ENCODE data around the gene TPK1. TPM values are rescaled to one million over a fixed set of nuclear protein-coding genes. Genes with fewer than 3 reads are reported as not detected.
"Not testable (repeated sequence)": the region's sequence is repeated elsewhere in the genome, so short reads cannot be mapped to it uniquely, and the experiment has no call there.

The TPK1 gene
- polyA plus RNA-seq, 2 donors, result 0.63 to 1.8 TPM

GRCh38 chr7:144785521-144785920, 50.3 kb downstream of the TPK1 start:
- WGBS, 2 donors, result 57 to 59% methylated on average over 1 of the region's 1 CpG

DNA sequence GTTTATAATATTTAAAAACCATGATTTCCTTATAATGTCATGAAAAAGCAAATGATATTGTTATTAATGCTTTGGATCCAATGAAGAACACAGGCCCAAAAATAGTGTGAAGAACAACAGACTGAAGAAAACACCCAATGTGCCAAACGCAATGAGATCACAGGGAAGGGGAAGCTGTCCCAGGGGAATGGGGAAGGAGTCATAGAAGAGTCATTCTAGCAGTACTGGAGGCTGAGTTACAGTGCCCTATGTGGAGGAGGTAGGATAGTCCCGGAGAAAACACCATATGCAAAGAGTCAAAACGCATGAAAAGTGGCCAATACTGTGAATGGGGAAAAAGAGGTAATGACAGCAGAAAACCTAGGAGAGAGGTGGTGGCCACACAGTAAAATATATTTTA, 50.9 kb downstream of the TPK1 start:
- Histone ChIP-seq H3K27ac (ENCODE audit: low read depth in 2 of 2, low read length in 1 of 2) (no peak overlapping the region), H3K27me3 (ENCODE audit: control insufficient read depth in 1 of 2, insufficient read depth in 2 of 2, low read length in 2 of 2) (no peaks in the 10 kb centered on the region), H3K4me3 (ENCODE audit: low read depth in 1 of 2, low read length in 2 of 2) (no peak overlapping the region), H3K36me3 (ENCODE audit: control insufficient read depth in 2 of 2, insufficient read depth in 2 of 2, low read length in 1 of 2) (no peaks in the 10 kb centered on the region), H3K4me1 (ENCODE audit: control insufficient read depth in 2 of 2, insufficient read depth in 2 of 2, low read length in 1 of 2) (no peaks in the 10 kb centered on the region), H3K9me3 (ENCODE audit: control insufficient read depth in 2 of 2, insufficient read depth in 1 of 2, low read depth in 1 of 2, low read length in 1 of 2) (no peaks in the 10 kb centered on the region)
- 81 to 82% methylated on average over 3 of the region's 3 CpGs for WGBS, 2 donors

More at GRCh38 chr7:144785521-144785920, 50.3 kb downstream of the TPK1 start:
- H3K9me3 ChIP-seq (ENCODE audit: control insufficient read depth in 2 of 2, insufficient read depth in 1 of 2, low read depth in 1 of 2, low read length in 1 of 2), result no peaks in the 10 kb centered on the region
- no peaks in the 10 kb centered on the region for H3K27me3 ChIP-seq (ENCODE audit: control insufficient read depth in 1 of 2, insufficient read depth in 2 of 2, low read length in 2 of 2)
- no peak overlapping the region for H3K4me3 ChIP-seq (ENCODE audit: low read depth in 1 of 2, low read length in 2 of 2)
- no peaks in the 10 kb centered on the region for H3K36me3 ChIP-seq (ENCODE audit: control insufficient read depth in 2 of 2, insufficient read depth in 2 of 2, low read length in 1 of 2)
- no peak overlapping the region for H3K27ac ChIP-seq (ENCODE audit: low read depth in 2 of 2, low read length in 1 of 2)
- H3K4me1 ChIP-seq (ENCODE audit: control insufficient read depth in 2 of 2, insufficient read depth in 2 of 2, low read length in 1 of 2), result no peaks in the 10 kb centered on the region

GRCh38 chr7:144784441-144784840, 51.4 kb downstream of the TPK1 start:
- no peaks in the 10 kb centered on the region for H3K36me3 ChIP-seq (ENCODE audit: control insufficient read depth in 2 of 2, insufficient read depth in 2 of 2, low read length in 1 of 2)
- H3K27me3 ChIP-seq (ENCODE audit: control insufficient read depth in 1 of 2, insufficient read depth in 2 of 2, low read length in 2 of 2), result no peaks in the 10 kb centered on the region
- H3K4me3 ChIP-seq (ENCODE audit: low read depth in 1 of 2, low read length in 2 of 2), result no peak overlapping the region
- H3K4me1 ChIP-seq (ENCODE audit: control insufficient read depth in 2 of 2, insufficient read depth in 2 of 2, low read length in 1 of 2), result no peaks in the 10 kb centered on the region
- no peaks in the 10 kb centered on the region for H3K9me3 ChIP-seq (ENCODE audit: control insufficient read depth in 2 of 2, insufficient read depth in 1 of 2, low read depth in 1 of 2, low read length in 1 of 2)
- H3K27ac ChIP-seq (ENCODE audit: low read depth in 2 of 2, low read length in 1 of 2), result no peak overlapping the region
- 92 to 94% methylated on average over 2 of the region's 2 CpGs for WGBS, 2 donors

DNA sequence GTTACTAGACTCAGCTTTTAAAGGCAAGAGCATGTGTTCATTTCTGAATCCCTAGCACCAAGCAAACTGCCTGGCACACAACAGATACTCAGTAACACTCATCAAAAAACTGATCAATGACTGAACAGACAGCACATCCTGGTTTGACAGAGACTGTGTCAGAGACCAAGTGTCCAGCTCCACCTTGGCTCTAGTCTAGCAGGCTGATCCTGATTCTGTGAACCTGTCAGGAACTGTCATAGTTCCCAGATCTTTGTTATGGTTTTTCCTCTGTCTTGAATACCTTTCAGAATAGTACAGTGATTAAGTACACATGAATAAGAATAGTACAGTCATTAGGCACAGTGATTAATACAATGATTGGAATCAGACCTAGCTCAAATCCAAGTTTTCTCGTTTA, 53.0 kb downstream of the TPK1 start:
- peak overlapping the region in 1 of 2 donors; percentile 14 for H3K27ac ChIP-seq (ENCODE audit: low read depth in 2 of 2, low read length in 1 of 2)
- no peaks in the 10 kb centered on the region for H3K9me3 ChIP-seq (ENCODE audit: control insufficient read depth in 2 of 2, insufficient read depth in 1 of 2, low read depth in 1 of 2, low read length in 1 of 2)
- WGBS, 2 donors, result 23 to 34% methylated on average over 1 of the region's 1 CpG
- H3K4me1 ChIP-seq (ENCODE audit: control insufficient read depth in 2 of 2, insufficient read depth in 2 of 2, low read length in 1 of 2), result no peaks in the 10 kb centered on the region
- no peaks in the 10 kb centered on the region for H3K27me3 ChIP-seq (ENCODE audit: control insufficient read depth in 1 of 2, insufficient read depth in 2 of 2, low read length in 2 of 2)
- H3K36me3 ChIP-seq (ENCODE audit: control insufficient read depth in 2 of 2, insufficient read depth in 2 of 2, low read length in 1 of 2), result no peaks in the 10 kb centered on the region
- H3K4me3 ChIP-seq (ENCODE audit: low read depth in 1 of 2, low read length in 2 of 2), result no peak overlapping the region

- no peaks in the 10 kb centered on the region for H3K27me3 ChIP-seq (ENCODE audit: control insufficient read depth in 1 of 2, insufficient read depth in 2 of 2, low read length in 2 of 2)
- no peak overlapping the region for H3K4me3 ChIP-seq (ENCODE audit: low read depth in 1 of 2, low read length in 2 of 2)
- 86 to 88% methylated on average over 4 of the region's 4 CpGs for WGBS, 2 donors
- no peaks in the 10 kb centered on the region for H3K4me1 ChIP-seq (ENCODE audit: control insufficient read depth in 2 of 2, insufficient read depth in 2 of 2, low read length in 1 of 2)
- no peaks in the 10 kb centered on the region for H3K36me3 ChIP-seq (ENCODE audit: control insufficient read depth in 2 of 2, insufficient read depth in 2 of 2, low read length in 1 of 2)
- no peak overlapping the region for H3K27ac ChIP-seq (ENCODE audit: low read depth in 2 of 2, low read length in 1 of 2)
- no peaks in the 10 kb centered on the region for H3K9me3 ChIP-seq (ENCODE audit: control insufficient read depth in 2 of 2, insufficient read depth in 1 of 2, low read depth in 1 of 2, low read length in 1 of 2)
Observed at GRCh38 chr7:144780071-144780608, 55.7 kb downstream of the TPK1 start.

DNA sequence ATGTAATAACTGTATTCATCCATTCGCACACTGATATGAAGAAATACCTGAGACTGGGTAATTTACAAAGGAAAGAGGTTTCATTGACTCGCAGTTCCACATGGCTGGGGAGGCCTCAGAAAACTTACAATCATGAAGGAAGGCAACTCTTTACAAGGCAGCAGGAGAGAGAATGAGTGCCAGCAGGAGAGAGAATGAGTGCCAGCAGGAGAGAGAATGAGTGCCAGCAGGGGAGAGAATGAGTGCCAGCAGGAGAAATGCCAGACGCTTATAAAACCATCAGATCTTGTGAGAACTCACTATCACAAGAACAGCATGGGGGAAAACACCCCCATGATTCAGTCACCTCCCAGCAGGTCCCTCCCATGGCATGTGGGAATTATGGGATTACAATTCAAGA, 58.0 kb downstream of the TPK1 start:
- H3K27me3 ChIP-seq (ENCODE audit: control insufficient read depth in 1 of 2, insufficient read depth in 2 of 2, low read length in 2 of 2); H3K9me3 ChIP-seq (ENCODE audit: control insufficient read depth in 2 of 2, insufficient read depth in 1 of 2, low read depth in 1 of 2, low read length in 1 of 2); H3K4me3 ChIP-seq (ENCODE audit: low read depth in 1 of 2, low read length in 2 of 2); H3K36me3 ChIP-seq (ENCODE audit: control insufficient read depth in 2 of 2, insufficient read depth in 2 of 2, low read length in 1 of 2); H3K4me1 ChIP-seq (ENCODE audit: control insufficient read depth in 2 of 2, insufficient read depth in 2 of 2, low read length in 1 of 2); H3K27ac ChIP-seq (ENCODE audit: low read depth in 2 of 2, low read length in 1 of 2): not testable (repeated sequence)
- 81 to 92% methylated on average over 3 of the region's 3 CpGs for WGBS, 2 donors

- Histone ChIP-seq H3K27me3 (ENCODE audit: control insufficient read depth in 1 of 2, insufficient read depth in 2 of 2, low read length in 2 of 2) (no peaks in the 10 kb centered on the region), H3K36me3 (ENCODE audit: control insufficient read depth in 2 of 2, insufficient read depth in 2 of 2, low read length in 1 of 2) (no peaks in the 10 kb centered on the region), H3K27ac (ENCODE audit: low read depth in 2 of 2, low read length in 1 of 2) (no peak overlapping the region), H3K9me3 (ENCODE audit: control insufficient read depth in 2 of 2, insufficient read depth in 1 of 2, low read depth in 1 of 2, low read length in 1 of 2) (no peaks in the 10 kb centered on the region), H3K4me1 (ENCODE audit: control insufficient read depth in 2 of 2, insufficient read depth in 2 of 2, low read length in 1 of 2) (no peaks in the 10 kb centered on the region), H3K4me3 (ENCODE audit: low read depth in 1 of 2, low read length in 2 of 2) (no peak overlapping the region)
- WGBS, 2 donors, result 56 to 61% methylated on average over 3 of the region's 3 CpGs
Observed at GRCh38 chr7:144777005-144777839, 58.6 kb downstream of the TPK1 start.

GRCh38 chr7:144776447-144776846, 59.4 kb downstream of the TPK1 start:
- Histone ChIP-seq H3K4me1 (ENCODE audit: control insufficient read depth in 2 of 2, insufficient read depth in 2 of 2, low read length in 1 of 2) (no peaks in the 10 kb centered on the region), H3K9me3 (ENCODE audit: control insufficient read depth in 2 of 2, insufficient read depth in 1 of 2, low read depth in 1 of 2, low read length in 1 of 2) (no peaks in the 10 kb centered on the region), H3K36me3 (ENCODE audit: control insufficient read depth in 2 of 2, insufficient read depth in 2 of 2, low read length in 1 of 2) (no peaks in the 10 kb centered on the region), H3K27ac (ENCODE audit: low read depth in 2 of 2, low read length in 1 of 2) (no peak overlapping the region), H3K4me3 (ENCODE audit: low read depth in 1 of 2, low read length in 2 of 2) (no peak overlapping the region), H3K27me3 (ENCODE audit: control insufficient read depth in 1 of 2, insufficient read depth in 2 of 2, low read length in 2 of 2) (no peaks in the 10 kb centered on the region)
- 76 to 77% methylated on average over 4 of the region's 4 CpGs for WGBS, 2 donors

DNA sequence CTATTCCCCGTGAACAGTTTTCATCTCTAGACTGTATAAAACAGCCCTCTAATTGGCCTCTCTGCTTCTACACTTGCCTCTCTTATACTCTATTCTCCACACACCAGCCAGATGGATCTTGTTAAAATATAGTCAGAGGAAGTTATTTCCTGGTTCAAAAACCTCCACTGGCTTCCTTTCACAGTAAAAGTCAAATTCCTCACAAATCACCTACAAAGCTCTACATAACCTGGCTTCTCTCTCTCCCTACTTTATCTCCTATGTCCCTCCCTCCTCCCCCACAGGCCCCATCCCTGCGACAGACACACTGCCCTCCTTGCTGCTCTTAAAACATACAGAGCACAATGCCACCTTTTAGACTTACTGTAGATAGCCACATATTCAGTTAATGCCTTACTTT, 60.1 kb downstream of the TPK1 start:
- Histone ChIP-seq H3K27me3 (ENCODE audit: control insufficient read depth in 1 of 2, insufficient read depth in 2 of 2, low read length in 2 of 2) (no peaks in the 10 kb centered on the region), H3K9me3 (ENCODE audit: control insufficient read depth in 2 of 2, insufficient read depth in 1 of 2, low read depth in 1 of 2, low read length in 1 of 2) (no peaks in the 10 kb centered on the region), H3K4me3 (ENCODE audit: low read depth in 1 of 2, low read length in 2 of 2) (no peak overlapping the region), H3K27ac (ENCODE audit: low read depth in 2 of 2, low read length in 1 of 2) (no peak overlapping the region), H3K36me3 (ENCODE audit: control insufficient read depth in 2 of 2, insufficient read depth in 2 of 2, low read length in 1 of 2) (no peaks in the 10 kb centered on the region), H3K4me1 (ENCODE audit: control insufficient read depth in 2 of 2, insufficient read depth in 2 of 2, low read length in 1 of 2) (no peaks in the 10 kb centered on the region)
- WGBS, 2 donors, result 62 to 64% methylated on average over 2 of the region's 2 CpGs

DNA sequence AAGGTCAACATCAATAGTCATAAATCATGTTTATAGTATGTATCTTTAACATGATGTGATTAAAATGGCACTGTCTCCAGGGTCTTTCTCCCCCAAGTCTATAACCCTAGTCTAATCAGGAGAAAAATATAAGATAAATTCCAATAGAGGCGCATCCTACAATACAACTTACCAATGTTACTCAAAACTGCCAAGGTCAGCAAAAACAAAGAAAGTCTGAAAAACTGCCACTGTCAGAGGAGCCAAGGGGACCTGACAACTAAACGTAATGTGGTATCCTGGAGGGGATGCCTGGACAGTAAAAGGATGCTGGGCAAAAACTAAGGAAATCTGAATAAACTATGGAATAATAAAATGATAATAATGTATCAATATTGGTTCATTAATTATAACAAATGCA, 63.9 kb downstream of the TPK1 start:
- Histone ChIP-seq H3K36me3 (ENCODE audit: control insufficient read depth in 2 of 2, insufficient read depth in 2 of 2, low read length in 1 of 2) (no peaks in the 10 kb centered on the region), H3K4me3 (ENCODE audit: low read depth in 1 of 2, low read length in 2 of 2) (no peak overlapping the region), H3K4me1 (ENCODE audit: control insufficient read depth in 2 of 2, insufficient read depth in 2 of 2, low read length in 1 of 2) (no peaks in the 10 kb centered on the region), H3K27me3 (ENCODE audit: control insufficient read depth in 1 of 2, insufficient read depth in 2 of 2, low read length in 2 of 2) (no peaks in the 10 kb centered on the region), H3K27ac (ENCODE audit: low read depth in 2 of 2, low read length in 1 of 2) (no peak overlapping the region), H3K9me3 (ENCODE audit: control insufficient read depth in 2 of 2, insufficient read depth in 1 of 2, low read depth in 1 of 2, low read length in 1 of 2) (no peaks in the 10 kb centered on the region)
- 85 to 87% methylated on average over 2 of the region's 2 CpGs for WGBS, 2 donors
